Right atrium auricular region (tissue), 2 donors: ENCODE measurements around the gene IGF2BP3. TPM values are rescaled to one million over a fixed set of nuclear protein-coding genes. Genes with fewer than 3 reads are reported as not detected.
"Not testable (repeated sequence)": the region's sequence is repeated elsewhere in the genome, so short reads cannot be mapped to it uniquely, and the experiment has no call there.

ENCODE experiments used
- DNase-seq: peaks from one replicate; pipeline ENCODE4 v3.0.0-alpha.2; 2019; ENCODE audit warnings: low spot score
- H3K27ac ChIP-seq, 2 donors: fragments of 200-600 bp; sonication (generic); 1 replicate in 1 of 2; 2 replicates in 1 of 2; pipeline ENCODE4 v1.5.1; 2016 to 2019
- H3K27me3 ChIP-seq, 2 donors: fragments of 200-600 bp; sonication (generic); one replicate each; pipeline versions ENCODE4 v1.5.1 to v1.6.0; 2017 to 2019
- H3K36me3 ChIP-seq: fragments of 200-600 bp; sonication (generic); one replicate; pipeline ENCODE4 v1.5.1; 2016
- H3K4me1 ChIP-seq, 2 donors: fragments of 200-600 bp; sonication (generic); one replicate each; pipeline versions ENCODE4 v1.5.1 to v1.6.0; 2017 to 2019
- H3K4me3 ChIP-seq, 2 donors: fragments of 200-600 bp; sonication (generic); 1 replicate in 1 of 2; 2 replicates in 1 of 2; pipeline ENCODE4 v1.5.1; 2017 to 2019; ENCODE audit warnings: mild to moderate bottlenecking in 1 of 2, moderate library complexity in 1 of 2
- H3K9me3 ChIP-seq, 2 donors: fragments of 200-600 bp; sonication (generic); one replicate each; pipeline ENCODE4 v1.5.1; 2019
- CTCF ChIP-seq, 2 donors: fragments of 200-600 bp; sonication (generic); IDR thresholded peaks; one replicate each; pipeline ENCODE4 v1.5.1; 2019; ENCODE audit warnings: antibody characterized with exemption in 2 of 2
- total RNA-seq, 2 donors: library from RNA; depleted of rRNA; stranded (reverse); fragments of >200 nt; gene quantifications; one replicate each; pipeline ENCODE4 v1.1.0, GENCODE V29; 2016

Gene IGF2BP3
- total RNA-seq, 2 donors from 2014 or later: not detected

DNA sequence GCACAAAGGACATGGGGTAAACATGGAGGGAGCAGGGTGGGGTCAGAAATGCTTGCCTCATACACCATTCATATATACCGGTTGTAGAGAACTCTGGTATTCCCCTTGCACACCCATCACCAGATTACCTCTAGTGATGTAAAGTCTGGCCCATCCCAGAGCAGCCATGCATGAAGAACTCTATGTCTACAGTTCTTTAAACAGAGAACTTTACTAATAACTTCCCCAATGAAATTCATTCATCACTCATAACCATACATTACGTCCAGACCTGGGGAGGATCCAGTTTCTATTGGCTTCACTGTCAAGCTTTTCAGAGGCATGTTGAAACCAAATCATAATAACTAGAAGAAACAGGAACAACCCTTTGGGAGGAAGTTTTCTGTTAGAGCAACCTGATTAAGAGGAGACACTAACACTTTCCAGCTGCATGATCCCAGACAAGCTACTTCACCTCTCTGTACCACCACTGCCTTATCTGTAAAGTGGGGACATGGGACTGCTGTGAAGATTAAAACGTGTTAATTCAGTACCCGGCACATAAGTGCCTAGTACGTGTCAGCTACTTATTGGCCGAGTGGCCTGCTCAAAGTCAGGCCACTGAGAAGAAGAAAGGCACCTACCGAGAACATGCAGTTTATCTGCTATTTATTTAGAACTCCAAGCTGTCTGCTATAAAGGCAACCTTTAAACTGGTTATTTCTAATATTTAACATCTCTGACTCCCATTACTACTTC, 59.7 kb downstream of the IGF2BP3 start:
- Histone ChIP-seq H3K4me3 (no peak overlapping the region), H3K27ac (no peak overlapping the region), H3K9me3 (no peaks in the 10 kb centered on the region), H3K4me1 (no peaks in the 10 kb centered on the region), H3K36me3 (no peaks in the 10 kb centered on the region), H3K27me3 (no peaks in the 10 kb centered on the region)
- no peak for TF ChIP-seq CTCF (IDR thresholded peaks at IDR 0.05)
- no peak for DNase-seq

- H3K4me1 ChIP-seq, DNase-seq, H3K9me3 ChIP-seq, H3K4me3 ChIP-seq, H3K27me3 ChIP-seq, H3K36me3 ChIP-seq, H3K27ac ChIP-seq: not testable (repeated sequence)
These were observed 63.7 kb downstream of the IGF2BP3 start for GRCh38 chr7:23406564-23406963.

- TF ChIP-seq CTCF (IDR thresholded peaks at IDR 0.05): no peak
- Histone ChIP-seq H3K27me3 (no peaks in the 10 kb centered on the region), H3K4me1 (no peaks in the 10 kb centered on the region), H3K9me3 (no peaks in the 10 kb centered on the region), H3K27ac (no peak overlapping the region), H3K4me3 (no peak overlapping the region), H3K36me3 (no peaks in the 10 kb centered on the region)
- no peak for DNase-seq
These were observed 65.1 kb downstream of the IGF2BP3 start for GRCh38 chr7:23405240-23405618.

- no peaks in the 10 kb centered on the region for H3K27me3 ChIP-seq
- H3K4me1 ChIP-seq: no peaks in the 10 kb centered on the region
- H3K27ac ChIP-seq: no peak overlapping the region
- no peak overlapping the region for H3K4me3 ChIP-seq
- no peak for DNase-seq
- no peaks in the 10 kb centered on the region for H3K36me3 ChIP-seq
- H3K9me3 ChIP-seq: no peaks in the 10 kb centered on the region
- TF ChIP-seq CTCF (IDR thresholded peaks at IDR 0.05): no peak
These were observed 65.6 kb downstream of the IGF2BP3 start for GRCh38 chr7:23404546-23405239.

DNA sequence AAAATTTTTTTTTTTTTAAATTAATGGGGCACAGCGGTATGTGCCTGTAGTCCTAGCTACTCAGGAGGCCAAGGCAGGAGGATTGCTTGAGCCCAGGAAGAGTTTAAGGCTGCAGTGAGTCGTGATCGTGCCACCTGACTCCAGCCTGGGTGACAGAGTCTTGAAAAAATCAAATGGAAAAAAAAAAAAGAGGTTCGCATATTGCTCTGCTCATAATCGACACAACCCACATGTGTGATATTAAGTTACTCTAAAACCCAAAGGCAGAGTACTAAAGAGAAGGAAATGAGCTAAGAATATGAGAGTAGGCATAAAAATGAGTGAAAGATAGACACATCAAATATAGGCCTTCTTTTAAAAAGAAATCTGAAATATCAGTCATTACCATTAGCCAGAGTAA, 66.3 kb downstream of the IGF2BP3 start:
- no peaks in the 10 kb centered on the region for H3K9me3 ChIP-seq
- no peaks in the 10 kb centered on the region for H3K36me3 ChIP-seq
- DNase-seq: no peak
- TF ChIP-seq CTCF (IDR thresholded peaks at IDR 0.05): no peak
- no peak overlapping the region for H3K4me3 ChIP-seq
- H3K4me1 ChIP-seq: no peaks in the 10 kb centered on the region
- H3K27ac ChIP-seq: no peak overlapping the region
- H3K27me3 ChIP-seq: no peaks in the 10 kb centered on the region

DNA sequence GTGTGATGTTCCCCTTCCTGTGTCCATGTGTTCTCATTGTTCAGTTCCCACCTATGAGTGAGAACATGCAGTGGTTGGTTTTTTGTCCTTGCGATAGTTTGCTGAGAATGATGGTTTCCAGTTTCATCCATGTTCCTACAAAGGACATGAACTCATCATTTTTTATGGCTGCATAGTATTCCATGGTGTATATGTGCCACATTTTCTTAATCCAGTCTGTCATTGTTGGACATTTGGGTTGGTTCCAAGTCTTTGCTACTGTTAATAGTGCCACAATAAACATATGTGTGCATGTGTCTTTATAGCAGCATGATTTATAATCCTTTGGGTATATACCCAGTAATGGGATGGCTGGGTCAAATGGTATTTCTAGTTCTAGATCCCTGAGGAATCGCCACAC, 72.2 kb downstream of the IGF2BP3 start:
- not testable (repeated sequence) for H3K4me1 ChIP-seq, DNase-seq, H3K9me3 ChIP-seq, H3K4me3 ChIP-seq, H3K27ac ChIP-seq, H3K27me3 ChIP-seq, H3K36me3 ChIP-seq

GRCh38 chr7:23397241-23397640, 73.0 kb downstream of the IGF2BP3 start:
- no peak overlapping the region for H3K4me3 ChIP-seq
- no peaks in the 10 kb centered on the region for H3K9me3 ChIP-seq
- no peak for TF ChIP-seq CTCF (IDR thresholded peaks at IDR 0.05)
- H3K27ac ChIP-seq: no peak overlapping the region
- DNase-seq: no peak
- H3K4me1 ChIP-seq: no peaks in the 10 kb centered on the region
- H3K27me3 ChIP-seq: no peaks in the 10 kb centered on the region
- no peaks in the 10 kb centered on the region for H3K36me3 ChIP-seq
